ENCODE measurements around the gene FGD3. TPM values are rescaled to one million over a fixed set of nuclear protein-coding genes. Genes with fewer than 3 reads are reported as not detected.

FGD3 gene
- total RNA-seq, 4 donors from 2014 or later, result 4.3 to 5.1 (median 4.9) TPM

GRCh38 chr9:93081081-93081529 is 133.8 kb downstream of the FGD3 start:
- no peaks in the 10 kb centered on the region for H3K4me1 ChIP-seq
- WGBS, result 80% methylated on average over 10 of the region's 10 CpGs
- DNase-seq (ENCODE audit: extremely low spot score), result no peak
- H3K27ac ChIP-seq (replicated peaks in 1 of 4), result no peak overlapping the region
- TF ChIP-seq POLR2A (IDR thresholded peaks at IDR 0.05; ENCODE audit: low read depth), result no peak
- no peaks in the 10 kb centered on the region for H3K27me3 ChIP-seq
- H3K4me3 ChIP-seq, result no peak overlapping the region
- intact Hi-C loops (cut with DNase I), result loop anchor here (10.0 kb wide), 1 partner anchor 76 kb away; no protein-coding TSS in a partner anchor
- no peaks in the 10 kb centered on the region for H3K9me3 ChIP-seq
- no peaks in the 10 kb centered on the region for H3K36me3 ChIP-seq

- 54% methylated on average over 3 of the region's 3 CpGs for WGBS
- no peaks in the 10 kb centered on the region for H3K36me3 ChIP-seq
- no peaks in the 10 kb centered on the region for H3K4me1 ChIP-seq
- no peaks in the 10 kb centered on the region for H3K9me3 ChIP-seq
- H3K27ac ChIP-seq (replicated peaks in 1 of 4), result no peak overlapping the region
- DNase-seq (ENCODE audit: extremely low spot score), result no peak
- TF ChIP-seq EP300 (IDR thresholded peaks at IDR 0.05) (no peak), CTCF (IDR thresholded peaks at IDR 0.05) (no peak), POLR2AphosphoS5 (IDR thresholded peaks at IDR 0.05) (no peak), POLR2A (IDR thresholded peaks at IDR 0.05; ENCODE audit: low read depth) (no peak)
- H3K4me3 ChIP-seq, result no peak overlapping the region
- intact Hi-C loops (cut with DNase I), result loop anchor here (10.0 kb wide), 1 partner anchor 77 kb away; no protein-coding TSS in a partner anchor
- H3K27me3 ChIP-seq, result no peaks in the 10 kb centered on the region
Observed at GRCh38 chr9:93081931-93082330, 134.6 kb downstream of the FGD3 start.

GRCh38 chr9:93082841-93083411 is 135.6 kb downstream of the FGD3 start:
- no peak for DNase-seq (ENCODE audit: extremely low spot score)
- TF ChIP-seq POLR2A (IDR thresholded peaks at IDR 0.05; ENCODE audit: low read depth), result no peak
- TF ChIP-seq CTCF (IDR thresholded peaks at IDR 0.05), result no peak
- TF ChIP-seq EP300 (IDR thresholded peaks at IDR 0.05), result no peak
- TF ChIP-seq POLR2AphosphoS5 (IDR thresholded peaks at IDR 0.05), result no peak
- WGBS, result 62% methylated on average over 11 of the region's 18 CpGs

GRCh38 chr9:93083592-93084470 is 136.5 kb downstream of the FGD3 start:
- no peaks in the 10 kb centered on the region for H3K27me3 ChIP-seq
- WGBS, result 76% methylated on average over 8 of the region's 8 CpGs
- no peaks in the 10 kb centered on the region for H3K9me3 ChIP-seq
- no peaks in the 10 kb centered on the region for H3K4me1 ChIP-seq
- no peak overlapping the region for H3K4me3 ChIP-seq
- H3K36me3 ChIP-seq, result no peaks in the 10 kb centered on the region
- no peak for DNase-seq (ENCODE audit: extremely low spot score)
- intact Hi-C loops (cut with DNase I), result loop anchor here (10.0 kb wide), 1 partner anchor 79 kb away; no protein-coding TSS in a partner anchor
- no peak for TF ChIP-seq EP300 (IDR thresholded peaks at IDR 0.05)
- TF ChIP-seq POLR2A (IDR thresholded peaks at IDR 0.05; ENCODE audit: low read depth), result no peak
- H3K27ac ChIP-seq (replicated peaks in 1 of 4), result no peak overlapping the region

More at GRCh38 chr9:93082841-93083411, 135.6 kb downstream of the FGD3 start:
- H3K9me3 ChIP-seq, result no peaks in the 10 kb centered on the region
- no peaks in the 10 kb centered on the region for H3K36me3 ChIP-seq
- H3K27ac ChIP-seq (replicated peaks in 1 of 4), result no peak overlapping the region
- no peak overlapping the region for H3K4me3 ChIP-seq
- H3K27me3 ChIP-seq, result no peaks in the 10 kb centered on the region
- H3K4me1 ChIP-seq, result no peaks in the 10 kb centered on the region
- intact Hi-C loops (cut with DNase I), result loop anchor here (10.0 kb wide), 1 partner anchor 78 kb away; no protein-coding TSS in a partner anchor

- H3K9me3 ChIP-seq, result no peaks in the 10 kb centered on the region
- no peak overlapping the region for H3K27ac ChIP-seq (replicated peaks in 1 of 4)
- H3K4me1 ChIP-seq, result no peaks in the 10 kb centered on the region
- no peaks in the 10 kb centered on the region for H3K36me3 ChIP-seq
- TF ChIP-seq POLR2AphosphoS5 (IDR thresholded peaks at IDR 0.05), result no peak
- no peak for TF ChIP-seq EP300 (IDR thresholded peaks at IDR 0.05)
- no peak for TF ChIP-seq POLR2A (IDR thresholded peaks at IDR 0.05; ENCODE audit: low read depth)
- TF ChIP-seq CTCF (IDR thresholded peaks at IDR 0.05), result no peak
- H3K27me3 ChIP-seq, result no peaks in the 10 kb centered on the region
- no peak overlapping the region for H3K4me3 ChIP-seq
- intact Hi-C loops (cut with DNase I), result loop anchor here (10.0 kb wide), 1 partner anchor 80 kb away; no protein-coding TSS in a partner anchor
- no peak for DNase-seq (ENCODE audit: extremely low spot score)
- WGBS, result 100% methylated on average over 3 of the region's 6 CpGs
Observed at GRCh38 chr9:93084471-93084881, 137.2 kb downstream of the FGD3 start.

Data from esophagus muscularis mucosa (tissue), 4 donors.